NB4 (cell line): Measurements from ENCODE around the gene SEZ6L2.

Experiments
- MYC ChIP-seq: IDR thresholded peaks from 2 replicates; pipeline ENCODE4 v1.6.1; 2011; ENCODE audit warnings: low read depth, low read length
- POLR2A ChIP-seq: IDR thresholded peaks from 2 replicates; pipeline ENCODE4 v1.6.1; 2011; ENCODE audit warnings: mild to moderate bottlenecking; ENCODE audit not compliant: insufficient read length; ENCODE audit errors: extremely low read depth
- TF ChIP-seq, protein P1 (sequence below): IDR thresholded peaks from one replicate; pipeline ENCODE4 v1.5.1; 2012; ENCODE audit warnings: low read depth, low read length
- TF ChIP-seq, protein P2 (sequence below): IDR thresholded peaks from 2 replicates; pipeline ENCODE4 v1.6.1; 2011; ENCODE audit warnings: low read depth, low read length

DNA sequence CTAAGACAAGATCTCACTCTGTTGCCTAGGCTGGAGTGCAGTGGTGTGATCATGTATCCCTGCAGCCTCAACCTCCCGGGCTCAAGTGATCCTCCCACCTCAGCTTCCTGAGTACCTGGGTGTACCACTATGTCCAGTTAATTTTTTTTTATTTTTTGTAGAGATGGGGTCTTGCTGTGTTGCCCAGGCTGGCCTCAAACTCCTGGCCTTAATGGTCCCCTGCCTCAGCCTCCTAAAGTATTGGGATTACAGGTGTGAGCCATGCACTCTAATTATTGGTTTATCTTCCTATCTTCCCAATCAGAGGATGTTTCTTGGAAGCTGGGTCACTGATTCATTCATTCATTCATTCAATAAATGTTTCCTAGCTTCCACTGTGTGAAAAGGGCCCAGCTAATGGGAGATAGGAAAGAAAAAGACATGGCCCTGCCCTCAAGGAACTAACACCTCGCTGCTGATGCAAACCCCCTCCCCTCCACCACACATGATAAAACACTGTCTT, 9.4 kb upstream of the SEZ6L2 start:
- TF ChIP-seq, protein P1, sequence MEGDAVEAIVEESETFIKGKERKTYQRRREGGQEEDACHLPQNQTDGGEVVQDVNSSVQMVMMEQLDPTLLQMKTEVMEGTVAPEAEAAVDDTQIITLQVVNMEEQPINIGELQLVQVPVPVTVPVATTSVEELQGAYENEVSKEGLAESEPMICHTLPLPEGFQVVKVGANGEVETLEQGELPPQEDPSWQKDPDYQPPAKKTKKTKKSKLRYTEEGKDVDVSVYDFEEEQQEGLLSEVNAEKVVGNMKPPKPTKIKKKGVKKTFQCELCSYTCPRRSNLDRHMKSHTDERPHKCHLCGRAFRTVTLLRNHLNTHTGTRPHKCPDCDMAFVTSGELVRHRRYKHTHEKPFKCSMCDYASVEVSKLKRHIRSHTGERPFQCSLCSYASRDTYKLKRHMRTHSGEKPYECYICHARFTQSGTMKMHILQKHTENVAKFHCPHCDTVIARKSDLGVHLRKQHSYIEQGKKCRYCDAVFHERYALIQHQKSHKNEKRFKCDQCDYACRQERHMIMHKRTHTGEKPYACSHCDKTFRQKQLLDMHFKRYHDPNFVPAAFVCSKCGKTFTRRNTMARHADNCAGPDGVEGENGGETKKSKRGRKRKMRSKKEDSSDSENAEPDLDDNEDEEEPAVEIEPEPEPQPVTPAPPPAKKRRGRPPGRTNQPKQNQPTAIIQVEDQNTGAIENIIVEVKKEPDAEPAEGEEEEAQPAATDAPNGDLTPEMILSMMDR: no peak
- TF ChIP-seq POLR2A (no peak), MYC (no peak)
- TF ChIP-seq, protein P2, sequence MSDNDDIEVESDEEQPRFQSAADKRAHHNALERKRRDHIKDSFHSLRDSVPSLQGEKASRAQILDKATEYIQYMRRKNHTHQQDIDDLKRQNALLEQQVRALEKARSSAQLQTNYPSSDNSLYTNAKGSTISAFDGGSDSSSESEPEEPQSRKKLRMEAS: no peak
